ENCODE results near the gene CTRL.

CTRL gene

DNA sequence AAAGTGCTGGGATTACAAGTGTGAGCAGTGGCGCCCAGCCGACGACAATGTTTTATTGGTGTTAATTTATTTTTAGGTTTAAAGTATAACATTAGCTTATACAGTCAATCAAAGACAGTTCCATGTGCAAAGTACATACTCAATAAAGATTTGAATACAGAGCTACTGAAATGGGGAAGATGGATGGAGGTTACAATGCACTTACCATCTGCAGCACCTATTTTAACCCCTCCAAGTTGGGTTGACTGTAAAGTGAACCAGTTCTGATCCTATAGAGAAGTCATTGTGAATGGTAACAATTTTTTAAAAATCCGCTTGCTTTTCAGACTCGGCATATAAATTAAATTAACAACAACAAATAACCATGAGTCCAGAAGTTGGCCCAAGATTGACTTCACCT, 39.3 kb downstream of the CTRL start:
- DNase-seq (ENCODE audit: low read depth), result no peak

DNA sequence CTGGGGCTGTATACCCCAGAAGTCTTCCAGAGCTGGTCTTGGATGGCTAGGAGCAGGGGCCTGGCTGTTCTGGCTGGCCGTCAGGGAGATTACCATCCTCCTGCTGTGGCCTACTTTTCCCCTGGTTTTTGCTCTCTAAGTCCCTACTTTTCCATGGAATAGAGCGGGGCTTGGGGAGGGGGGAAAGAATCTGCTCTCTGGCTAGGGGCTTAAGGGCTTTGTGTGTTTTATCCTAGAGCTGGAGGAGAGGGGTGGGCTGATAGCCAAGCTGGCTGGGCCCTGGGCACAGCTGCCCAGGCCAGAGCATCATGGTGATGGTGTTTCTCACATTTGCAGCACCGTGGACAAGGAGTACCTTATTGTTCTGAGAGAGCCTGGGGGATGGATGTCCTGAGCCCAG, 43.3 kb downstream of the CTRL start:
- DNase-seq (ENCODE audit: low read depth), result no peak

DNA sequence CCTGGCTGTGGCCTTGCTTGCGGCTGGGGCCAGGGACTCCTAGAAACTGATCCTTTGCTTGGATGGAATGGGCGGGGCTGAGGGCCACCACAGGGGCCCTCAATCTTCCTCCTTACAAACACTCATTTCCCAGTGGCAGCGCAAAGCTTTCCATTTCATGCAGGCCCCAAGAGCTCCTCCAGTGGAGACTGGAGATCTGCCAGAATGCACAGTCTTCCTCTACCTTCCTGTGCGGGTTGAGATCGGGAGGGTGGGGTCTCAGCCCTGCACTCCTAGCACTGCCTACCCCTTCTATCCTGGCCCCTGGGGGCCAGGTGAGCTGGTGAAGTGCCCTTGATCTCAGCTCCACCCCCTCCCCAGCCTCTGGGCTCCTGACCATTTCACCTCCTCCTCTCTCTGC, 45.3 kb downstream of the CTRL start:
- no peak for DNase-seq (ENCODE audit: low read depth)

GRCh38 chr16:67885976-67886375, 45.7 kb downstream of the CTRL start:
- no peak for DNase-seq (ENCODE audit: low read depth)

DNA sequence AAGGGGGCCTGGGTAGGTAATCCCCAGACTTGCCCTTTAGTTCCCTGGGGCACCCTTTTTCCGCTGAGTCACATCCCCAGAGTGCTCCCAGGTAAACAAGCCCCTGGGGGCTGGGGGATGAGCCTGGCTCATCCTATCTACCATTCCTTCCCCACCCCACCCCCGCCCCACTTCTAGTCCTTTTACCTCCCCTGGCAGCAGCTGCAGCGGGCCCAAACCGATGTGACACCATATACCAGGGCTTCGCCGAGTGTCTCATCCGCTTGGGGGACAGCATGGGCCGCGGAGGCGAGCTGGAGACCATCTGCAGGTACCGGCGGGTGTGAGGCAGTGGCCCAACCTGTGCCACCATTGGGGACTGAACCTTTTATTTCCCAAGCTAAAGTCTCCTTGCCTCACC, 46.1 kb downstream of the CTRL start:
- DNase-seq (ENCODE audit: low read depth), result no peak

- no peak for DNase-seq (ENCODE audit: low read depth)
Observed at GRCh38 chr16:67884684-67885083, 47.0 kb downstream of the CTRL start, which contains the start of gene NRN1L. NRN1L (plus strand) TSS chr16:67884885; CDS start chr16:67884904, 19 bp downstream.

- DNase-seq (ENCODE audit: low read depth), result peak; percentile 59
Observed at GRCh38 chr16:67883872-67884261, 47.8 kb downstream of the CTRL start.

- DNase-seq (ENCODE audit: low read depth), result no peak
Observed at GRCh38 chr16:67883146-67883871, 48.4 kb downstream of the CTRL start.

DNA sequence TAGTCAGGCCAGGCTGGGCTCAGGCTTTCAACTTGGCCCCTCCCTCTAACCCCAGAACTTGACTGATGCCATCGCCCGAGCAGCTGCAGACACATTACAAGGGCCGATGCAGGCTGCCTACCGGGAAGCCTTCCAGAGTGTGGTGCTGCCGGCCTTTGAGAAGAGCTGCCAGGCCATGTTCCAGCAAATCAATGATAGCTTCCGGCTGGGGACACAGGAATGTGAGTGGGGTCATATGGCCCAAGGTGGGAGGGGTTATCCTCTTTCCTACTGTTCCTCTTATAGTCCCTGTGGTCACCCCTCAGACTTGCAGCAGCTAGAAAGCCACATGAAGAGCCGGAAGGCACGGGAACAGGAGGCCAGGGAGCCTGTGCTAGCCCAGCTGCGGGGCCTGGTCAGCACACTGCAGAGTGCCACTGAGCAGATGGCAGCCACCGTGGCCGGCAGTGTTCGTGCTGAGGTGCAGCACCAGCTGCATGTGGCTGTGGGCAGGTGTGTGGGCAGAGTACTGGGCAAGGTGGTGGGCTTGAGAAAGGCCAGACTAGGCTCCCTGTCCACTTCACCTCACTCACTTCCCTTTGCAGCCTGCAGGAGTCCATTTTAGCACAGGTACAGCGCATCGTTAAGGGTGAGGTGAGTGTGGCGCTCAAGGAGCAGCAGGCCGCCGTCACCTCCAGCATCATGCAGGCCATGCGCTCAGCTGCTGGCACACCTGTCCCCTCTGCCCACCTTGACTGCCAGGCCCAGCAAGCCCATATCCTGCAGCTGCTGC, 49.1 kb downstream of the CTRL start:
- DNase-seq (ENCODE audit: low read depth), result no peak

DNA sequence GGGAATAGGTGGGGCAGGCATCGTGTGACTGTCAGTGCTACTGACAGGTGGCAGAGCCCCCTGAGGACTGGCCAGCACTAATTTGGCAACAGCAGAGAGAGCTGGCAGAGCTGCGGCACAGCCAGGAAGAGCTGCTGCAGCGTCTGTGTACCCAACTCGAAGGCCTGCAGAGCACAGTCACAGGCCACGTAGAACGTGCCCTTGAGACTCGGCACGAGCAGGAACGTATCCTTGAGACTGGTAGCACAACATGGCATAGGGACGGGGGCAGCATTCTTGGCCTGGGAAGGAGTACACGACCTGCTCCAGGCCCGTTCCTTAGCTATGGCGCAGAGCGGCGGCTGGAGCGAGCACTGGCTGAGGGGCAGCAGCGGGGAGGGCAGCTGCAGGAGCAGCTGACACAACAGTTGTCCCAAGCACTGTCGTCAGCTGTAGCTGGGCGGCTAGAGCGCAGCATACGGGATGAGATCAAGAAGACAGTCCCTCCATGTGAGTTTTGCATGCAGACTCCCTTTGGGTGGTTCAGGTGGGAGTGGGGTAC, 50.0 kb downstream of the CTRL start:
- no peak for DNase-seq (ENCODE audit: low read depth)

GRCh38 chr16:67880584-67880983, 51.1 kb downstream of the CTRL start:
- DNase-seq (ENCODE audit: low read depth), result no peak

DNA sequence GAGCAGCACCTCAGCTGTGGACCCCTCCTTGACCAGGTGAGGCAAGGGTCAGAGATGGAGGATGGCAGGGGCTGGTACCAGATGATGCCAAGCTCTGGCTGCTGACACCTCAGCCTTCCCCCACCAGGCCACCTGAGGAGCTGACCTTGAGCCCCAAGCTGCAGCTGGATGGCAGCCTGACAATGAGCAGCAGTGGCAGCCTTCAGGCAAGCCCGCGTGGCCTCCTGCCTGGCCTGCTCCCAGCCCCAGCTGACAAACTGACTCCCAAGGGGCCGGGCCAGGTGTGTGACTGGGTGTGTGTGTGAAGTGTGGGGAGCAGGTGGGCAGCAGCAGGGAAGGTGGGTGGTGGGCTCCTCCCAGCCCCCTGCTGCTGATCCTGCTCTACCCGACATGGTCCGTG, 51.7 kb downstream of the CTRL start:
- DNase-seq (ENCODE audit: low read depth), result no peak

Data from activated T-helper 1 cell treated with Interleukin-2 at 50 U/mL for 16 hours (primary cell).